NCI-H82 (cell line): Measurements from ENCODE around the gene CCL24.
"Not testable (repeated sequence)": the region's sequence is repeated elsewhere in the genome, so short reads cannot be mapped to it uniquely, and the experiment has no call there.

ENCODE experiments used
- DNase-seq: peaks from one replicate; lab custom pipeline; 2025; lab: John Stamatoyannopoulos, UW

The CCL24 gene

GRCh38 chr7:75813781-75814236, at the start of gene CCL24:
Gene CCL24, minus strand, starts transcription at chr7:75813806. Its CDS starts 91 bp downstream, at chr7:75813715.
- DNase-seq = no peak

GRCh38 chr7:75861636-75862035, 48.0 kb upstream of the CCL24 start:
- no peak for DNase-seq

- no peak for DNase-seq
Observed at GRCh38 chr7:75858410-75858809, 44.8 kb upstream of the CCL24 start.

GRCh38 chr7:75856536-75856935, 42.9 kb upstream of the CCL24 start:
- no peak for DNase-seq

GRCh38 chr7:75854813-75855345, 41.3 kb upstream of the CCL24 start:
- DNase-seq = not testable (repeated sequence)

- DNase-seq = no peak
Observed at GRCh38 chr7:75854233-75854632, 40.6 kb upstream of the CCL24 start.

GRCh38 chr7:75850235-75850634, 36.6 kb upstream of the CCL24 start:
- DNase-seq = no peak

- DNase-seq = no peak
Observed at GRCh38 chr7:75849573-75849972, 36.0 kb upstream of the CCL24 start.

- DNase-seq = no peak
Observed at GRCh38 chr7:75847707-75848106, 34.1 kb upstream of the CCL24 start.

- DNase-seq = not testable (repeated sequence)
Observed at GRCh38 chr7:75845132-75845531, 31.5 kb upstream of the CCL24 start.

- no peak for DNase-seq
Observed at GRCh38 chr7:75844158-75844557, 30.6 kb upstream of the CCL24 start.

- no peak for DNase-seq
Observed at GRCh38 chr7:75843613-75844116, 30.1 kb upstream of the CCL24 start.

GRCh38 chr7:75842836-75843446, 29.3 kb upstream of the CCL24 start:
- DNase-seq = no peak

GRCh38 chr7:75840029-75840428, 26.4 kb upstream of the CCL24 start:
- DNase-seq = no peak

GRCh38 chr7:75838281-75838930, 24.8 kb upstream of the CCL24 start:
- DNase-seq = not testable (repeated sequence)

- DNase-seq = no peak
Observed at GRCh38 chr7:75836798-75837197, 23.2 kb upstream of the CCL24 start.

- DNase-seq = no peak
Observed at GRCh38 chr7:75835688-75836285, 22.2 kb upstream of the CCL24 start.

- not testable (repeated sequence) for DNase-seq
Observed at GRCh38 chr7:75833662-75834061, 20.1 kb upstream of the CCL24 start.

- no peak for DNase-seq
Observed at GRCh38 chr7:75830978-75831377, 17.4 kb upstream of the CCL24 start.

GRCh38 chr7:75829656-75830055, 16.1 kb upstream of the CCL24 start:
- DNase-seq = peak; percentile 64

- DNase-seq = no peak
Observed at GRCh38 chr7:75823198-75823910, 9.7 kb upstream of the CCL24 start.

GRCh38 chr7:75820688-75821087, 7.1 kb upstream of the CCL24 start:
- DNase-seq = no peak
